ENCODE measurements around the gene PLIN3. TPM values are rescaled to one million over a fixed set of nuclear protein-coding genes. Genes with fewer than 3 reads are reported as not detected.

PLIN3 gene
- total RNA-seq, 1 experiment from 2014 or later: 207 TPM

DNA sequence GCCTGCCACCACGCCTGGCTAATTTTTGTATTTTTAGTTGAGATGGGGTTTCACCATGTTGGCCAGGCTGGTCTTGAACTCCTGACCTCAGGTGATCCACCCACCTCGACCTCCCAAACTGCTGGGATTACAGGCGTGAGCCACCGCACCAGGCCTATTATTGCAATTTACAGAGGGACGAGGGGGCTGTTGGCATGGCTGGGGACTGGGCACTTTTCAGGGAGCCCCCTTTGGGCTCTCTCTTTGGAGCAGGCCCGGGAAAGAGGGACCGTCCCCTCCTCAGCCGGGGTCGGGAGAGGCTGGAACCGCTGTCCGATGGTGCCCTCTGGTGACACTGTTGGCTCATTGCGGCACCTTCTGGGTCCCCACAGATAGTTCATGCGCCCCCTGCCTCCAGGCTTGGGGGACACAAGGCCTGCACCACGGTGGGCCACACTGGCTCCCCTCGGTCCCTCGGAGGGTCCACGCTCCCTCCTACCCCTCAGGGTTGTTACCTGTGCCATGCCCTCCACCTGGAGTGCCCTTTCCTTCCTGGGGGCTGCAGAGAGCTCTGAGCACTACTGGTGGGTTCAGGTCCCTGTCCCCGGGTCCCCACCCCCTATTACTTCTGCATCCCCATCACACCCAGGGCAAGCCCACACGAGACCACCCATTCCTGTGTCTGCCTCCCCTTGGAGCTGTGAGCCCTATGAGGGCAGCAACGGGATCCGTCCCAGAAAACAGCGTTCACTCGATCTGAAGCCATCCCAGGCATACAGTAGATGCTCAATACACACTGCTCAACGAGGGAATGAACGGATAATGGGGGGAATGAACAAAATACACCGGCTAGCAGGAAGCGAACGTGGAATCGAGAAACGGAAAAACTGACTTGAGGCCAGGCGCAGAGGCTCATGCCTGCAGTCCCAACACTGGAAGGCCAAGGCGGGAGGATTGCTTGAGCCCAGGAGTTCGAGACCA, 63.5 kb downstream of the PLIN3 start:
- Histone ChIP-seq H3K4me3 (replicated peaks in 1 of 2; ENCODE audit: low read depth in 1 of 2, low read length in 2 of 2) (no peak overlapping the region), H3K9me2 (ENCODE audit: insufficient read depth) (no peaks in the 10 kb centered on the region), H3K27me3 (ENCODE audit: insufficient read depth, low read length) (no peaks in the 10 kb centered on the region), H2AFZ (ENCODE audit: low read depth, low read length, poor library complexity, severe bottlenecking) (peak overlapping the region; percentile 16), H3K4me2 (ENCODE audit: low read length) (peak overlapping the region; percentile 55), H4K20me1 (ENCODE audit: insufficient read depth) (no peaks in the 10 kb centered on the region), H3K36me3 (ENCODE audit: control insufficient read depth in 1 of 2, insufficient read depth in 2 of 2, low read length in 2 of 2) (no peaks in the 10 kb centered on the region), H3K4me1 (ENCODE audit: control insufficient read depth in 1 of 2, insufficient read depth in 2 of 2, low read length in 2 of 2) (peaks cover 0 to 6% of the 10 kb centered on the region in 2 experiments; a peak in 1 of 4 replicates), H3K9ac (ENCODE audit: low read length) (no peak overlapping the region), H3K27ac (ENCODE audit: low read depth, low read length) (no peak overlapping the region), H3K79me2 (ENCODE audit: insufficient read depth, low read length) (no peaks in the 10 kb centered on the region), H3K9me3 (ENCODE audit: control insufficient read depth in 1 of 2, insufficient read depth in 1 of 2, low read depth in 1 of 2, low read length in 2 of 2) (no peaks in the 10 kb centered on the region)
- ChIA-PET RAD21 (ENCODE audit: low non-redundant PET in 1 of 2, low total read pairs in 2 of 2, uncharacterized antibody in 2 of 2, unreplicated experiment in 2 of 2) (no interaction called here), POLR2A (no interaction called here), CTCF (interaction anchor here (1.5 to 1.6 kb wide), 2 partner anchors 71 to 74 kb away, joined by 4 to 6 read pairs; no protein-coding TSS in a partner anchor)
- DNase-seq (ENCODE audit: low read depth, low spot score) (peak; percentile 41), ATAC-seq (peak; percentile 91)
- no TSS peak for BruUV-seq (replicated peaks)
- intact Hi-C loops (cut with micrococcal nuclease): loop anchor here (1.0 to 10.0 kb wide), 2 partner anchors 72 to 229 kb away; no protein-coding TSS in a partner anchor
- TF ChIP-seq, protein P1, sequence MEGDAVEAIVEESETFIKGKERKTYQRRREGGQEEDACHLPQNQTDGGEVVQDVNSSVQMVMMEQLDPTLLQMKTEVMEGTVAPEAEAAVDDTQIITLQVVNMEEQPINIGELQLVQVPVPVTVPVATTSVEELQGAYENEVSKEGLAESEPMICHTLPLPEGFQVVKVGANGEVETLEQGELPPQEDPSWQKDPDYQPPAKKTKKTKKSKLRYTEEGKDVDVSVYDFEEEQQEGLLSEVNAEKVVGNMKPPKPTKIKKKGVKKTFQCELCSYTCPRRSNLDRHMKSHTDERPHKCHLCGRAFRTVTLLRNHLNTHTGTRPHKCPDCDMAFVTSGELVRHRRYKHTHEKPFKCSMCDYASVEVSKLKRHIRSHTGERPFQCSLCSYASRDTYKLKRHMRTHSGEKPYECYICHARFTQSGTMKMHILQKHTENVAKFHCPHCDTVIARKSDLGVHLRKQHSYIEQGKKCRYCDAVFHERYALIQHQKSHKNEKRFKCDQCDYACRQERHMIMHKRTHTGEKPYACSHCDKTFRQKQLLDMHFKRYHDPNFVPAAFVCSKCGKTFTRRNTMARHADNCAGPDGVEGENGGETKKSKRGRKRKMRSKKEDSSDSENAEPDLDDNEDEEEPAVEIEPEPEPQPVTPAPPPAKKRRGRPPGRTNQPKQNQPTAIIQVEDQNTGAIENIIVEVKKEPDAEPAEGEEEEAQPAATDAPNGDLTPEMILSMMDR (IDR thresholded peaks at IDR 0.05 in 2 of 3, conservative IDR thresholded peaks at IDR 0.05 in 1 of 3; ENCODE audit: borderline replicate concordance in 1 of 3, insufficient read depth in 1 of 3, low read depth in 2 of 3, low read length in 2 of 3): peak; percentile 89 to 99 (median 90)
- TF ChIP-seq RAD21 (IDR thresholded peaks at IDR 0.05; ENCODE audit: low read depth) (peak; percentile 92), POLR2AphosphoS5 (IDR thresholded peaks at IDR 0.05; ENCODE audit: low read depth, low read length) (0 out of 2 replicates have a peak, but pooled peaks have one; percentile 11), CEBPB (IDR thresholded peaks at IDR 0.05; ENCODE audit: low read depth) (no peak)
